NCI-H2171 treated with DMSO at 0.1 percent for 48 hours (cell line): ENCODE measurements around the gene ANO10.
A peak's percentile ranks its signal among the peaks of the same experiment; 100 is the strongest.
"Not testable (repeated sequence)": the region's sequence is repeated elsewhere in the genome, so short reads cannot be mapped to it uniquely, and the experiment has no call there.

Experiments used
- DNase-seq: peaks from one replicate; lab custom pipeline; 2025; lab: John Stamatoyannopoulos, UW

ANO10 gene

DNA sequence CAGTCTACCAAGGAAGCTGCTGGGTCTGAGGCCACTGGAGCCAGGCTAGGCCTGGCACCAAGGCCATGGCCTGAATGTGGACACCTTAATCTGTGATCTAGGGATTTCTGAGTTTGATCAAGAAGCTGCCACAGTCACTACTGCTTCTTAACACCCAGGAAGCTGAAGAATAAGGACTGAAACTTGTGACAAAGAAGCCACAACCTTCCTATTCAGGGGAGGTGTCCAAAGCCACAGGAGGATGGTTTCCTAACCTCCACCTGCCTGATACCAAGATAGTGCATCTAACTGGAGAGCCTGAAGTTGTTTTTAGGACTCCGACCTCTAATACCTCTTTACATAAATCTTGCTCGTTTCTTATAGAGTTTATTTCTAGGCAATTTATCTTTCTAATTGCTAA is 5.5 kb upstream of the ANO10 start:
- no peak for DNase-seq

DNA sequence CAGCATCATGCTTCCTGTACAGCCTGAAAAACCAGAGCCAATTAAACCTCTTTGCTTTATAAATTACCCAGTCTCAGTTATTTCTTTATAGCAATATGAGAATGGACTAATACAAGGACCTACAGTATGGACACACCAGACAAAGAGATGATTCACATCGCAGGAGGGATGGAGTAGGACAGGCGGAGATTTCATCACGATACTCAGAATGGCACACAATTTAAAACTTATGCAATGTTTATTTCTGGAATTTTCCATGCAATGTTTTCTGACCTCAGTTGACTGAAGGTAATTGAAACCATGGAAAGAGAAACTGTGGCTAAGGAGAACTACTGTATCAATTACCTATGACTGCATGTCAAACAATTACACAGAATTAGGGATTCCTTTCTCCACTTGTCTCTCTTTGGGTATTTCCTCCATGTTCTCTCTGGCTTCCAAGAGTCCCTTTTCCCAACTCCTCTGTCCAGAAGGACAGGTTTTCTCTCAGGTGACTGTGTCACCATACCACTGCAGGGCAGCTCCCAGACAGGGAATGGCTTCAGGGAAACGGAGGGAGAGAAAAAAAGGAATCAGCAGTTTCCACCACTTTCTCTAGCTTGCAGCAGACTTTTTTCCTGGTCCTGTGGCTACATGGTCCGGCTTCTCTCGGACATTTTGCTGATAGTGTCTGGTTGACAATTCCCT is 3.0 kb upstream of the ANO10 start:
- DNase-seq: no peak

DNA sequence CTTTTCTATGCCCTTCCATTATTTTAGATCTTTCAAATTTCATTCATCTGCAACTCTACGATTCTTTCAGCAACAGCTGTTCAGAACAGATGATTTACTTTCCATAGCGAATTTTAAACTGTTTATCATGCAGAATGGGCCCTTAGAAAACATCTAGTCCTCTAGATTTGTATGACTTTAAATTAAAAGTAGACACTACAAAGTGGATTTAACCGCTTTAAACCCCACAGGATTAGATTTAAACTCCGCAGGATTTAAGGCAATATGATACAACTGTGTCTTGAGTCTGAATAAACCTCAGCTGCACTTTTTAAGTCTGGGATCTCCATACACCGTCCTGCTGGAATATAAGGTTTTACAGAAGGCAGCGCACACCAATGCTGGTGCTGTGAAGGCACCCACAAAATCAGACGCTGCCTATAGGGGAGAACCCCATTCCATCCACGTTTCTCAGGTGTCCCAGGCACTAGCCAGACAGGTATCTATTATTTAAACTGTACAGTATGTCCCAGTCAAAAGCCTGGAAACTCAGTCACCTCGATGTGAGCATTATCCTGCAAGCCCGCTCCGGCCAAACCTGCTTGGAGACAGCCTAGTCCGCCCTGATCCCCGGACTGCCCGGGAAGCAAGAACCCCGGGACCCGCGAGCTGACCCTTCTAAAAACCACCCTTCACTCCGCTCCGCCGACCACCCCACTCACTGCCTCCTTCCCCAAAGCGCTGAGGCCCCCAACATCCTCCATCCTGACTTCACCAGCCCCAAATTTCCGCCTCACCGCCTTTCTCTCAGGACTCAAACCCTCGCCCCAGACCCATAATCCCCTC is 768 bp downstream of the ANO10 start:
- peak; percentile 3 for DNase-seq

DNA sequence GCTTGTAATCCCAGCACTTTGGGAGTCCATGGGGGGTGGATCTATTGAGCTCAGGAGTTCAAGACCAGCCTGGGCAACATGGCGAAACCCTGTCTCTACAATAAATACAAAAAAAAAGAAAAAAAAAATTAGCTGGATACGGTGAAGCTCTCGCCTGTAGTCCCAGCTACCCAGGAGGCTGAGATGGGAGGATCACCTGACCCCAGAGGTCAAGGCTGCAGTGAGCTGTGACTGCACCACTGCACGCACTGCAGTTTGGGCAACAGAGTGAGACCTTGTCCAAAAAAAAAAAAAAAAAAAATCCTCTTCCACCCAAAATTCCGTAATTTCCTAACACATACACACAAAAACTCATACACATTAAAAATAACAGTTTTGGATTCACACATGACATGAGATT is 2.2 kb downstream of the ANO10 start:
- DNase-seq: no peak

DNA sequence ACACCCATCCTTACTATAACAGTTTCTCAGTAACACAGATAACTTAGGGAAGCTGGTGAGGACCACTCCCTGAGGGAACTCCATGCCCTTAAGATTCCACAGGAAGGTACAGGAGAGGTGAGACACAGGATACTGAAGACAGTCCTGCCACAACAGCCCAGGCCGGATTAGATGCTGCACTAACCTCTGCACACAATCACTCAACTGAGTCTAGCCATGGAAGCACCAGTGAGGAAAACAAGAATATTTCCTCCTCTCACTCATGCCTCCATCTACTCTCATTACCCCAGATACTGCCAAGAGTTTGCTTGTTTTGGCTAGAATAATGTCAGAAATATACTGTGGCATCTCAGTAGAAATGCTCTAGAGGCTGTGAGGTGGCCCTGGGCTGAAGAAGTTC is 3.7 kb downstream of the ANO10 start:
- no peak for DNase-seq

DNA sequence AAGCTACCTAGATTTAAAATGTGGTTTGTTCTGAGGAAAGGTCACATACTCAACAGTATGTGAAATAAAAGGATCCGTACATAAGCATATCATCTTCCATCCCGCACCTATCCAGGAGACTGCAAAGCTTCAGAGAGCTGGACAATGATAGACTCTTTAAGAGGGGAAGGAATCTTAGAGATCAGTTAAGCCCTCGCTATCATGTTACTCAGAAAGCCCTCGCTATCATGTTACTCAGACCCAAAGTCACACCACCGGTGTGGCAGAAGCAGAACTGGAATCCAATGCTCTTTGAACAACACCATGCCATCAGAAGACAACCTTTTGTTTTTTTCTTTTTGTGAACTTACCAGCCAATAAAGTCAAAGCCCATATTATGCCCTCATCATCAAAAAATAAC is 5.8 kb downstream of the ANO10 start:
- DNase-seq: no peak

DNA sequence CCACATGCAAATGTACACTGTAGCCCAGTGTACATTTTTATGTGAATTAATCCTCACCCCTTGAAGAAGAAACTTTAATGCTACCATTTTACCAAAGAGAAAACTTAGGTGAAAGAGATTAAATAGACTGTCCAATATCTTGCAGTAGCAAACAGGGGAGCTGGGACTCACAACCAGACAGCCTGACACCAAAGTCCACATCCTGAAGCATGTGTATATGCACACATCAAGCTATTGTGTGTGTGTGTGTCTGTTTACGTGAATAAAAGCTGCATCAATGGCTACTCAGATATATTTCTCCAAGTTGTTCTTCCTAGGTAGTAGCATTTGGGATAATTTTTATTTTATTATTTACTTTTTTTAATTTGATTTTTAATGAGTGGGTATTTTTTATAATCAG is 6.7 kb downstream of the ANO10 start:
- DNase-seq: no peak

DNA sequence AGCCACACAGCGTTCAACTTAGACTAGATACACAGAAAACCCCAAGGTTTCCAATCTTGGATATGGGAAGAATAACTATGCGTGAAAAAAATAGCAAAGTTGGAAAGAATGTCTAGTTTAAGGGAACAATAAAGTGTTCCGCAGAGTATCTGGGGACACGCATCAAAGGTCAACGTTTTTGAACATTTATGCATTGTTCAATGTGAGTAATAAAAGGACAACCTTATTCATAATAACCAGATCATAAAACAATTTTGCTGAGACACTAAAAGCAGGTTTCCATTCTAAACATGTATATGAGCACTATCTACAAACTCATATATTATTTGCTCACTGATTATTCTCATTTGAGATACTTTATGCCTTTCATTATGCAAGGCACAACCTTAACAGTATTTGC is 7.8 kb downstream of the ANO10 start:
- no peak for DNase-seq

DNA sequence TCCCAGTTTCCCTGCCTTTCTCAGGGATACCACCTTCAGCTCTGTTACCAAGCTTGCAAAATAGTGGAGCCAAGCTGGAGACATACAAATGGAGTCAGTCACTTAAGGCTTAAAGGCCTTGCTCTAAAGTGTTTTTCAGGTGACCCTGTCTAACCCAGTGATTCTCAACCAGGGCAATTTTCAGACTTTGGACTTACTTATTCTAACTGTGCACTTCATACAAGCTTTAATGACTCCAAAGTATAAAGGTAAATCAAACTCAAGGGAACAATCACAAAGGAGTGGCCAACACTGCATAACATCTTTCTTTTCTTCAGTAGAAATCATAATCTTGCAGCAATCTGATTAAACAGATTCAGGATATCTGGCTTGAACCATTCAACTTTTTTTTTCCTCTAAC is 9.4 kb downstream of the ANO10 start:
- DNase-seq: no peak

DNA sequence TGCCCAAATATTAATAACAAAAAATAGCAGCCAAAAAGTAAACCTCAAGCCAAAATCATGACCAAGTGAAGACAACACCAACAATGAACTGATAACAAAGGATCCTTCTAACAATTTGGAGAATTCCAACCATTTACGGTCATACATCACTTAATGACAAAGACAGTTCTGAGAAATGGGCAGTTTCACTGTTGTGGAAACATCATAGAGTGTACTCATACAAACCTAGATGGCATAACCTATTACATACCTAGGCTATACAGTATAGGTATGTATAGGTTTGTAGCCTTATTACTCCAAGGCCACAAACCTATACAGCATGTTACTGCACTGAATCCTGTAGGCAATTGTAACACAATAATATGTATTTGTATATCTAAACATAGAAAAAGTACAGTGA is 12.4 kb downstream of the ANO10 start:
- DNase-seq: no peak

DNA sequence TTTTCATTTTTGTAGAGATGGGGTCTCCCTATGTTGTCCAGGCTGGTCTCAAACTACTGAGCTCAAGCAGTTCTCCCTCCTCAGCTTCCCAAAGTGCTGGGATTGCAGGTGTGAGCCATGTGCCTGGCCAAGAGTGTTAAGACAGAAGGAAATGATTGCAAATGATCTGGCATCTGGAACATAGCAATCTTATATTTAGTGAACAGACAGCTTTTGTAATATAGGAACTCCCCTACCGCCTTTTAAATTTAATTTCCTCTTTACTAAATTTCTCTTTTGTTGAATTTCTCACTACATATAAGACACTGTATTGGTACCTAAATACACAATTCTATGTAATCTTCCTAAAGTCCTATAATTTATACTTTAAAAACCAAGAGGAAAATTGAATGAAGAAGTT is 13.1 kb downstream of the ANO10 start:
- no peak for DNase-seq

DNA sequence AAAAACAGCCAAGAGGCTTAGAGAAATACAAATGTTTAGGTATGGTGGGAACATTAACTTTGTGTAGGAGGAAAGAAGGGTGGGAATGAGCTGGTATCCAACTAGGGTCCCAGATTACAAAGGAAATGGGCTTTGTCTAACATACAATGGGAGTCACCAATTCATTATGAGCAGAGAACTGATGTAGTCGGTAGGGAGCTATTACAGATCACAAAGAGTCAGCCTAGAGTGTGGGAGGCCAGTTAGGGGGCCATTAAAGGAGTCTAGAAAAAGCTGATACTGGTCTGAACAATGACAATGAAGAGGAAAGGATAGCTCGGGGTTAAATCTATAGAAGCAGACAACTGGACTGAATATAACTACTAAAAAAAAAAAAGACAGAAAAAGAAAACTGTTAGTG is 15.5 kb downstream of the ANO10 start:
- no peak for DNase-seq

DNA sequence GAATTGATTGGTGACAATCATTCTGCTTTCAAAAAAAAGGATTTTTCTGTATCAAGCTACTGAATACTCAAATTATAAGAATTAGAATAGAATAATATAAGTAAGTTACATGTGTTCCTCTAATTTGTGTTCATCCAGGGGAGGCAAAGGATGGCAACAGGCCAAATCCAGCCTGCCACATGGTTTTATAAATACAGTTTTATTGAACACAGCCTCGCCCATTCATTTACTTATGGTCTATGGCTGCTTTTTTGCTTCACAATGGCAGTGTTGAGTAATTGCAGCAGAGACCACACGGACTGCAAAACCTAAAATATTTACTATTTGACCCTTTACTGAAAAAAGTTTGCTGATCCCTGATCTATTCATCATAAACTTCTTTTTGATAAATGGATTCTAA is 21.9 kb downstream of the ANO10 start:
- DNase-seq: not testable (repeated sequence)

DNA sequence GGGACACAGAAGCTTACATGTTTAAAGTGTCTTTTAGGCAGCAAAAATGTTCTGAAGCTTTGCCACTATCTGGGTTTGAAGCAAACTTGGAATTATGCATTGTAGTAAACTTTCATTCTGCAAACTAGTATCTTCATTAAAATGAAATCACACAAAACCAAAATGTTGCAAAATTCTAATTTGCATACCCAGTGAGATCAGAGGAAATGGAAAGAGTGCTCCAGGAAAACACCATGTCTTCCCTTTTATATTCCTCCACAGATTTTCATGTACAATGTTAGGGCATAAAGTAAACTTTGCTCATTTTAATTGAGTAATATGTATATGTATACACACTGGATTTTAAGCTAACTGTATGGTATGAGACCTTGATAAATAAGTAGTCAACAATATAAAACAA is 23.9 kb downstream of the ANO10 start:
- no peak for DNase-seq

DNA sequence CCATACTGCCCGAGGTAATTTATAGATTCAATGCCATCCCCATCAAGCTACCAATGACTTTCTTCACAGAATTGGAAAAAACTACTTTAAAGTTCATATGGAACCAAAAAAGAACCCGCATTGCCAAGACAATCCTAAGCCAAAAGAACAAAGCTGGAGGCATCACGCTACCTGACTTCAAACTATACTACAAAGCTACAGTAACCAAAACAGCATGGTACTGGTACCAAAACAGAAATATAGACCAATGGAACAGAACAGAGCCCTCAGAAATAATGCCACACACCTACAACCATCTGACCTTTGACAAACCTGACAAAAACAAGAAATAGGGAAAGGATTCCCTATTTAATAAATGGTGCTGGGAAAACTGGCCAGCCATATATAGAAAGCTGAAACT is 25.6 kb downstream of the ANO10 start:
- not testable (repeated sequence) for DNase-seq

DNA sequence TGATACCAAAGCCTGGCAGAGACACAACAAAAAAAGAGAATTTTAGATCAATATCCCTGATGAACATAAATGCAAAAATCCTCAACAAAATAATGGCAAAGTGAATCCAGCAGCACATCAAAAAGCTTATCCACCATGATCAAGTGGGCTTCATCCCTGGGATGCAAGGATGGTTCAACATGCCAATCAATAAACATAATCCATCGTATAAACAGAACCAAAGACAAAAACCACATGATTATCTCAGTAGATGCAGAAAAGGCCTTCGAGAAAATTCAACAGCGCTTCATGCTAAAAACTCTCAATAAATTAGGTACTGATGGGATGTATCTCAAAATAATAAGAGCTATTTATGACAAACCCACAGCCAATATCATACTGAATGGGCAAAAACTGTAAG is 26.5 kb downstream of the ANO10 start:
- DNase-seq: not testable (repeated sequence)

DNA sequence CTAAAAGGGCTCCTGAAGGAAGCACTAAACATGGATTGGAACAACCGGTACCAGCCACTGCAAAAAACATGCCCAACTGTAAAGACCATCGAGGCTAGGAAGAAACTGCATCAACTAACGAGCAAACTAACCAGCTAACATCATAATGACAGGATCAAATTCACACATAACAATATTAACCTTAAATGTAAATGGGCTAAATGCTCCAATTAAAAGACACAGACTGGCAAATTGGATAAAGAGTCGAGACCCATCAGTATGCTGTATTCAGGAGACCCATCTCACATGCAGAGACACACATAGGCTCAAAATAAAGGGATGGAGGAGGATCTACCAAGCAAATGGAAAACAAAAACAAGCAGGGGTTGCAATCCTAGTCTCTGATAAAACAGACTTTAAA is 28.2 kb downstream of the ANO10 start:
- not testable (repeated sequence) for DNase-seq

DNA sequence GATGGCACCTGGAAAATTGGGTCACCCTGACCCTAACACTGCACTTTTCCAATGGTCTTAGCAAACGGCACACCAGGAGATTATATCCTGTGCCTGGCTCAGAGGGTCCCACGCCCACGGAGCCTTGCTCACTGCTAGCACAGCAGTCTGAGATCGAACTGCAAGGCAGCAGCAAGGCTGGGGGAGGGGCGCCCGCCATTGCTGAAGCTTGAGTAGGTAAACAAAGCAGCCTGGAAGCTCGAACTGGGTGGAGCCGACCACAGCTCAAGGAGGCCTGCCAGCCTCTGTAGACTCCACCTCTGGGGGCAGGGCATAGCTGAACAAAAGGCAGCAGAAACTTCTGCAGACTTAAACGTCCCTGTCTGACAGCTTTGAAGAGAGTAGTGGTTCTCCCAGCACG is 29.9 kb downstream of the ANO10 start:
- not testable (repeated sequence) for DNase-seq

DNA sequence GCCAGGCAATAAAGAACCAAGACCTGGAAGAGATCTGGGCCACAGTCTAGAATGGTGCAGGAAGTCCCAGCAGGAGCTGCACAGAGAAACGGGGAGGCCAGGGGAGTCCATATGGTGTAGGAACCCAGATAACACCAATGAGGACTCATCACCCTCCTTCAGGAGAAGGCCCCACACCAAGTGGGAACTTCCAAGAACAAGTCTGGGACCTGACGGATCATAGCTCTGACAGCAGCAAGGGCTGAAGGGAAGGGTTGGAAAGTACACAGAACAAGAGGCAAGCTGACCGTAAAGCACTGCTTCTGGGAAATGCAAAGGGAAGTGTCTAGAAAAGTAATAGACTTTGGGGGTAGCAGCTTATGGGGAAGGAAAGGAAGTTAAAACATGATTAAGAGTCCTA is 34.5 kb downstream of the ANO10 start:
- no peak for DNase-seq

DNA sequence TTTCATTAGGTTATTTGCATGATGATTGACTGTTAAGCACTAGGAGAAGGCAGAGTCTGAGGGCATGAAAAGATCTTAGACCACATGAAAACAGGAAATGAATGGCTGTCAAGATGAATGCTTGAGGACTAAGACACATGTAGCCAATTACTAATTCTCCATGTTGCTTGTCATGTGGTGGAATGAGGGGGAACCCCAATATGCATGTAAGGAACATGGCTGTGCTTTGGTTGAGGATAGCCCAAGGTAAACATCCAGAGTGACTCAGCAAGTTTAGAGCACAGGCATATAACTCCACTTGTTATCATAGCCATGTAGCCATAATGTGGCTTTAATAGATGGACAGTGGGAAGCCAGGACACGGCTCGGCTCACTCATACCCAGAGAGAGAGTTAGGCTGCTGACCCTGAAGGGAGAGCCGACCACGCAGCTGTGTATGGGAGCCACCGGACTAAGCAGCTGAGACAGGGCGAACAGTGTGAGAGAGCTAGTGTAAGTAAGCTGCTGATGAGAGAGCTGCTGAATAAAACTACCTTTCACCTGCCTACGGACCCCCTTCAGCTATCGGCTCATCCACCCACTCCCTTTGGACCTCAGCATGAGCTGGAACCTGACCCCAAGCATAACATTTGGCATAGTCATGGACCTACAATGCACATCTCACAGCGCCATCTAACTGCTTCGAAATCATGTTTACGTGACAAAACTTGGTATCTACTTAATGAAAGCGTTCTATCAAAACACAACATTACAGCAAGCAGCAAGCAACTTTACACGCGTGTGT is 37.6 kb downstream of the ANO10 start:
- no peak for DNase-seq

DNA sequence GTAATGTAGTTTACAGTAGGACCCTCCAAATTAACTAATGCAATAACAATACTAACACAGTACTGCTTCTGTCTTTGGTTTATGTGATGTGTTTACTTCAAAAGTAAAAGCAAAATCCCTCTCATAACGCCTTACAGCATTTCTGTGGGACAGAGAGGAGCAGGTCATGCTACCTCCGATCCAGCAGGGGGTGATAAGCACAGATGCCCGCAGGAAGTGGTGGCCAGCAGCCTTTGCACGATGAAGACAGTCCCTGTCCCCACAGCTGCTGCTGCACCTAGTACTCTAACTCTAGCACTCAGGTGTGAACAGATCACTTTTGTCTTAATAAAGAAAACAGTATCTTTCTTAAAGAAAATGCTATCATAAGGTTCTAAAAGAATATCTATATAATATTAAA is 38.3 kb downstream of the ANO10 start:
- no peak for DNase-seq

DNA sequence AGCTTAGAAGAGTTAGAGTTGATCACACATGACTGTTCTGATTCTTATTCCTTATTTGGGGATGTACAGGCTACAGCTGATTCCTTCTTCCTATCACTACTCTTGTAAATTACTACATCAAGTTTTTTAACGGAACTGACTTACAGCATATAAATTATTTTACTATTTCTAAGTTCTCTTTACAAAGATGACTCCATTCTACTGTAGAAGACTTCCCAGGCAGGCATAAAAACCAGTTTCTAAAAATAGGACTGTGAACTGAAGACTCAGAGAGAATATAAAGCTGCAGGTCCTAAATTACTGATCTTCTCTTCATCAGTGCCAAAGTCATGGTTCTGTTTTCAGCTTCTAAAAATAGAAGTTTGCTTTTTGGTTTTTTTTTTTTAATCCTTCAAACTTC is 38.9 kb downstream of the ANO10 start:
- DNase-seq: no peak

DNA sequence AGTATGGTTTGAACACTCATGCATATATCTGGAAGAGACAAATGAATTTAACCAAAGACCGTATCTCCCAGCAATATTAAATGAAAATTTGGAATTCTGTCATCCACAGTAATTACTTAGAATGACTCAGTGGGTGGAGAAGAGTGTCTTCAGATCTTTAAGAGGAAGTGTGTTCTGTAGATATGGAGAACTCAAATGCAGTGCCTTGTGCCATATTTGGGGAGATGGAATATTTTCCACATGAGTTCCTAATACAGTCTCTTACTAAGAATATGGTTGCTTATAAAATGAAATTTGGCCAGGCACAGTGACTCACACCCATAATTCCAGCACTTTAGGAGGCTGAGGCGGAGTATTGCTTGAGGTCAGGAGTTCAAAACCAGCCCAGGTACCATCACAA is 40.5 kb downstream of the ANO10 start:
- DNase-seq: no peak
